Suprapubic skin (tissue), 4 donors: Measurements from ENCODE around the gene RPA1. TPM values are rescaled to one million over a fixed set of nuclear protein-coding genes. Genes with fewer than 3 reads are reported as not detected.
"Not testable (repeated sequence)": the region's sequence is repeated elsewhere in the genome, so short reads cannot be mapped to it uniquely, and the experiment has no call there.

Experiments
- DNase-seq, 2 donors: peaks; one replicate each; pipeline ENCODE4 v3.0.0-alpha.2; 2019; ENCODE audit warnings: low spot score in 2 of 2
- H3K27ac ChIP-seq: fragments of 200-600 bp; sonication (generic); one replicate; pipeline ENCODE4 v1.5.1; 2019
- H3K27me3 ChIP-seq: fragments of 200-600 bp; sonication (generic); one replicate; pipeline ENCODE4 v1.5.1; 2019
- H3K36me3 ChIP-seq: fragments of 200-600 bp; sonication (generic); one replicate; pipeline ENCODE4 v1.5.1; 2019
- H3K4me1 ChIP-seq: fragments of 200-600 bp; sonication (generic); one replicate; pipeline ENCODE4 v1.5.1; 2019
- H3K4me3 ChIP-seq: fragments of 200-600 bp; sonication (generic); one replicate; pipeline ENCODE4 v1.5.1; 2019; ENCODE audit warnings: mild to moderate bottlenecking
- H3K9me3 ChIP-seq: fragments of 200-600 bp; sonication (generic); one replicate; pipeline ENCODE4 v1.5.1; 2019
- EP300 ChIP-seq: sonication (generic); formaldehyde crosslinking; IDR thresholded peaks from one replicate; pipeline ENCODE4 v1.6.1; 2017; ENCODE audit warnings: antibody characterized with exemption
- POLR2A ChIP-seq, 2 donors: fragments of 450-650 bp; IDR thresholded peaks; one replicate each; pipeline ENCODE4 v1.6.1; 2017; ENCODE audit warnings: antibody characterized with exemption in 2 of 2, mild to moderate bottlenecking in 2 of 2, moderate library complexity in 2 of 2
- POLR2AphosphoS5 ChIP-seq, 3 donors: sonication (generic); formaldehyde crosslinking; IDR thresholded peaks; one replicate each; pipeline ENCODE4 v1.6.1; 2017; ENCODE audit warnings: antibody characterized with exemption in 3 of 3
- WGBS: methylation state at CpG from one replicate; pipeline ENCODE4 v1.1.5; 2018; 5-methylcytosine and 5-hydroxymethylcytosine counted together
- total RNA-seq, 4 donors: library from RNA; depleted of rRNA; stranded (reverse); fragments of >200 nt; gene quantifications; one replicate each; pipeline ENCODE4 v1.1.0, GENCODE V29; 2016
- TF ChIP-seq, protein P1 (sequence below), 2 donors: fragments of 200-600 bp in 1 of 2; fragments of 450-650 bp in 1 of 2; sonication (generic) in 1 of 2; IDR thresholded peaks; one replicate each; pipeline ENCODE4 v1.5.1; 2016 to 2019; ENCODE audit warnings: antibody characterized with exemption in 2 of 2, mild to moderate bottlenecking in 1 of 2, moderate library complexity in 1 of 2

RPA1 gene
- total RNA-seq, 4 donors from 2014 or later = 27.6 to 58.2 (median 36.7) TPM

DNA sequence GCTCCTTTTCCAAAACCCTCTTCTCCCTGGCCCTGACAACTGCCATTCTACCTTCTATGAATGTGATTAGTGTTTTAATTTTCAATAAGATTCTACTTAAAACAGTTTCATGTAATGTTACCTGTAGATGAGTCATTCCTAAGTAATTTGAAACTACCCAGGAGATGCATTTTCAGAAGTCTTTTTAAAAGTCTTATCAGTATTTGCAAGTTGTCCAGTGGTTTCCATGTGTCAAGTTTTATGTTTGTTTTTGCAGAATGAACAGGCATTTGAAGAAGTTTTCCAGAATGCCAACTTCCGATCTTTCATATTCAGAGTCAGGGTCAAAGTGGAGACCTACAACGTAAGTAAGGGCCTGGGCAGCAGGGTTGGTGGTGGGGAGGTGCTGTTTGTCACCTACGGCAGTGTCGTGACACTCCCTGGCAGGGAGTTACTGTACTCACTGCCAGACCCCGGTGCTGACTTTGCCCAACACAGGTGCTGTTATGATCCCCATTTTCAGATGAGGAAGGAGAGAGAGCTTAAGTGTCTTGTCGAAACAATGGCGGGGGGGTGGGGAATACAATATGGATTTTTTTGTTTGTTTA, 65.0 kb downstream of the RPA1 start:
- H3K4me1 ChIP-seq = no peaks in the 10 kb centered on the region
- no peaks in the 10 kb centered on the region for H3K9me3 ChIP-seq
- H3K4me3 ChIP-seq = no peak overlapping the region
- TF ChIP-seq POLR2A (IDR thresholded peaks at IDR 0.05) (no peak), EP300 (no peak), POLR2AphosphoS5 (IDR thresholded peaks at IDR 0.05) (no peak)
- TF ChIP-seq, protein P1, sequence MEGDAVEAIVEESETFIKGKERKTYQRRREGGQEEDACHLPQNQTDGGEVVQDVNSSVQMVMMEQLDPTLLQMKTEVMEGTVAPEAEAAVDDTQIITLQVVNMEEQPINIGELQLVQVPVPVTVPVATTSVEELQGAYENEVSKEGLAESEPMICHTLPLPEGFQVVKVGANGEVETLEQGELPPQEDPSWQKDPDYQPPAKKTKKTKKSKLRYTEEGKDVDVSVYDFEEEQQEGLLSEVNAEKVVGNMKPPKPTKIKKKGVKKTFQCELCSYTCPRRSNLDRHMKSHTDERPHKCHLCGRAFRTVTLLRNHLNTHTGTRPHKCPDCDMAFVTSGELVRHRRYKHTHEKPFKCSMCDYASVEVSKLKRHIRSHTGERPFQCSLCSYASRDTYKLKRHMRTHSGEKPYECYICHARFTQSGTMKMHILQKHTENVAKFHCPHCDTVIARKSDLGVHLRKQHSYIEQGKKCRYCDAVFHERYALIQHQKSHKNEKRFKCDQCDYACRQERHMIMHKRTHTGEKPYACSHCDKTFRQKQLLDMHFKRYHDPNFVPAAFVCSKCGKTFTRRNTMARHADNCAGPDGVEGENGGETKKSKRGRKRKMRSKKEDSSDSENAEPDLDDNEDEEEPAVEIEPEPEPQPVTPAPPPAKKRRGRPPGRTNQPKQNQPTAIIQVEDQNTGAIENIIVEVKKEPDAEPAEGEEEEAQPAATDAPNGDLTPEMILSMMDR (IDR thresholded peaks at IDR 0.05) = no peak
- WGBS = 95% methylated on average over 7 of the region's 7 CpGs
- no peaks in the 10 kb centered on the region for H3K27me3 ChIP-seq
- DNase-seq = no peak
- H3K36me3 ChIP-seq = peaks cover 91% of the 10 kb centered on the region
- H3K27ac ChIP-seq = no peak overlapping the region

DNA sequence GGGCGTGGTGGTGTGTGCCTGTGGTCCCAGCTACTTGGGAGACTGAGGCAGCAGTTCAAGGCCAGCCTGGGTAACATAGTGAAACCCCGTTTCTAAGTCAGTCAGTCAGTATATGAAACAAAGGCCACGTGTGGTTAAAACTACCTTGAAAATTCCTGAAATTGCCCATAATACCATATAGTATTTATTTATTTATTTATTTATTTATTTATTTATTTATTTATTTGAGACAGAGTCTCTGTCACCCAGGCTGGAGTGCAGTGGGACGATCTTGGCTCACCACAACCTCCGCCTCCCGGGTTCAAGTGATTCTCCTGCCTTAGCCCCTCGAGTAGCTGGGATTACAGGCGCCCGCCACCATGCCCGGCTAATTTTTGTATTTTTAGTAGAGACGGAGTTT, 65.7 kb downstream of the RPA1 start:
- H3K36me3 ChIP-seq = peaks cover 84% of the 10 kb centered on the region
- DNase-seq, H3K27ac ChIP-seq, H3K4me3 ChIP-seq, H3K4me1 ChIP-seq, H3K9me3 ChIP-seq, H3K27me3 ChIP-seq: not testable (repeated sequence)
- WGBS = 96% methylated on average over 11 of the region's 11 CpGs

DNA sequence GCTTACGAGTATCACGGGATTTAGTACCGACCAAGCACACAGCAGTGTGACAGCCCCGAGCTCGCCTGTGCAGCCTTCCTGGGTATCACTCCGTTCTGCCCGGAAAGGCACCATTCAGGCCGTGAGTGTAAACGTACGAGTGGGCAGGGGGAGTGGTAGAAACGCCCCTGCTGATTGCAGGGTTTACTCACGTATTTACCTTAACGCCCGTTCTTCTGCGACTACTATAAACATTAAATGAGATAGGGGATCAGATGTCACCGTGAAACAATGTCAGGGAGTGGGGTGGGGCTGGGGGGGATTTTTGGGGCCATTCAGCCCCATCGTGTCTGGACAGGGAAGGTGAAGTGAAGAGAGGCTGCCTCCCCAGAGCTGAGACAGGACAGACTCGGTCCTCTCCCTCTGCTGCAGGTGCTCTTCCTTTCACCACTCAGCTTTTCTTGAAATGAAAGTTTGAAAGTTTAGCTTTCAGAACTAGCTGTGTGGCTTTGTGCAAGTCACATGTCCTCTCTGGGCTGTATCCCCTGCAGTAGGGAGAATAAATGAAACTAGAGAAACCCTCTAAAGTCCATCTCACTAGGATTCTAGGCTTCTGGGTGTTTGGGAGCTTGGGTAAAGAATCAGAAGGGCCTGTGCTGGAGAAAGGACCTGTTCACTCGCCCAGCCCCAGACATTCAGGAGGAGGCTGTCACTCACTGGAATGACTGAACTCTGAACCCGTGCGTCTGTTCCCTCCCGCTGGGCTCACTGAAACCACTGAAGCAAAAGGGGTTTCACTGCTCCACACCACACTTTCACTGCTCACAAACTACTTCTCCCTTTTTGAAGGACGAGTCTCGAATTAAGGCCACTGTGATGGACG, 66.7 kb downstream of the RPA1 start:
- Histone ChIP-seq H3K4me3 (no peak overlapping the region), H3K27ac (no peak overlapping the region), H3K36me3 (peaks cover 75% of the 10 kb centered on the region), H3K4me1 (no peaks in the 10 kb centered on the region), H3K27me3 (no peaks in the 10 kb centered on the region), H3K9me3 (no peaks in the 10 kb centered on the region)
- no peak for TF ChIP-seq POLR2AphosphoS5 (IDR thresholded peaks at IDR 0.05)
- no peak for TF ChIP-seq EP300
- TF ChIP-seq, protein P1 (IDR thresholded peaks at IDR 0.05) = no peak
- TF ChIP-seq POLR2A (IDR thresholded peaks at IDR 0.05) = no peak
- 87% methylated on average over 25 of the region's 25 CpGs for WGBS
- no peak for DNase-seq

DNA sequence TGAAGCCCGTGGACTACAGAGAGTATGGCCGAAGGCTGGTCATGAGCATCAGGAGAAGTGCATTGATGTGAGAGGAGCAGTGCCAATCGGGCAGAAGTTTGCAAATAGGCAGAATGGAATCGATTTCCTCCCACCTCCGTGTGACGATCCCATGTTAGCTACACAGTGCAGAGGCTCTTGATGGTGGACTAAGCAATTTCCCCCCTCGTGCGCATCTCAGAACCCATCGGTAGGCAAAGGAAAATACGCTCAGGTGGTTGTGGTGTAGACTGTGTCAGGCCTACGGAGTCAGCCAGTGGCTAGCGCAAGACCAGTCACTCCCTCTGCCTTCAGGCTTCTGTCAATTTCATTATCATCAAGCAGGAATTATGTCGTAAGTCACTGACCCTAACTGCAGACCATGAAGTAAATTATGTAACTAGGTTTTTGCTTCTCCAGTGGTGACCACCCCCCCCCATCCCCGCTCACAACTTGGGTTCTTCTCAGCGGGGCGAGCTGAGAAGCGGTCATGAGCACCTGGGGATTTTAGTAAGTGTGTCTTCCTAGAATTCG, 67.4 kb downstream of the RPA1 start:
- no peaks in the 10 kb centered on the region for H3K9me3 ChIP-seq
- no peak overlapping the region for H3K27ac ChIP-seq
- no peaks in the 10 kb centered on the region for H3K4me1 ChIP-seq
- H3K36me3 ChIP-seq = peaks cover 68% of the 10 kb centered on the region
- no peak for DNase-seq
- H3K4me3 ChIP-seq = no peak overlapping the region
- no peaks in the 10 kb centered on the region for H3K27me3 ChIP-seq
- TF ChIP-seq POLR2AphosphoS5 (IDR thresholded peaks at IDR 0.05) (no peak), EP300 (no peak), POLR2A (IDR thresholded peaks at IDR 0.05) (no peak)
- TF ChIP-seq, protein P1 (IDR thresholded peaks at IDR 0.05) = no peak
- 89% methylated on average over 18 of the region's 18 CpGs for WGBS

DNA sequence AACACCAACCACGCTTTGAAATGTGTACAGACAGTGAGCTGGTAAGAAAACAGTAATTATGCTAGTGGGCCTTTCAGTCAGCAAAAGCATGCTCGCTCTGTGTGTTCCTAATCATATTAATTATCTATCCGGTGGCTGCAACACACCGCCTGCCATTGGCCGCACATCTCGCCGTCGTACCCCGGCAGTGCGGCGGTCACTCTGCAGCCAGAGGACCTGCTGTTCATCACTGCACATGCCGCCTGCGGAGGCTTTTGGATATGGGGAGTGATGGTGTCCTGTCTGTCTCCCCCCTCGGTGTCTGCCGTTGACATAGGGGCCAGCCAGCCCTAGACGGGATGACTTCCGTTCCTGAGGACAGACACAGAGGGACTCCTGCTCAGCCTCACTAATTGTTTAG, 68.5 kb downstream of the RPA1 start:
- Histone ChIP-seq H3K27me3 (no peaks in the 10 kb centered on the region), H3K36me3 (peaks cover 57% of the 10 kb centered on the region), H3K27ac (no peak overlapping the region), H3K4me3 (no peak overlapping the region), H3K4me1 (no peaks in the 10 kb centered on the region), H3K9me3 (no peaks in the 10 kb centered on the region)
- TF ChIP-seq POLR2A (IDR thresholded peaks at IDR 0.05) = no peak
- WGBS = 92% methylated on average over 17 of the region's 17 CpGs
- DNase-seq = no peak

DNA sequence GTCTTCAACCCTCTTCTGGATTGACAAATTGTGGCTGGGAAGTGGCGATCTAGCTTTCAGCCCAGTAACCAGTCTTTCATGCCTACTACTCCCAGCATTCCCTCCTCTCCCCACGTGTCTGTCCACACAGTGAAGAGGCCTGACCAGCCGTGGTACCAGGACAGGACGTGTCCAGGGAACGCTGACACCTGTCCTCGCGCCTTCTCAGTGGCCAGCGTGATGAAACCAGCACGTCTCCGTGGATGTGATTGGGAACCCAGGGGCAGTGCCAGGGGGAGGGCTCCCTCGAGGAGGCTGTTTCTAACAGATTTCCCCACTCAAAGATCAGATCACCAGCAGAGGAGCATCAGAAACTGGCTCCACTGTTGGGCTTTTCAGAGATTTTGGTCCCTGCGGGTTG, 69.1 kb downstream of the RPA1 start:
- Histone ChIP-seq H3K27ac (no peak overlapping the region), H3K4me3 (no peak overlapping the region), H3K27me3 (no peaks in the 10 kb centered on the region), H3K4me1 (no peaks in the 10 kb centered on the region), H3K9me3 (no peaks in the 10 kb centered on the region), H3K36me3 (peaks cover 52% of the 10 kb centered on the region)
- TF ChIP-seq, protein P1 (IDR thresholded peaks at IDR 0.05) = no peak
- TF ChIP-seq POLR2A (IDR thresholded peaks at IDR 0.05) (no peak), EP300 (no peak), POLR2AphosphoS5 (IDR thresholded peaks at IDR 0.05) (no peak)
- WGBS = 89% methylated on average over 12 of the region's 12 CpGs
- no peak for DNase-seq
